Ectodermal cell (in vitro differentiated cells): Measurements from ENCODE around the gene RAPGEF1.
"Not testable (repeated sequence)": the region's sequence is repeated elsewhere in the genome, so short reads cannot be mapped to it uniquely, and the experiment has no call there.

ENCODE experiments used
- H3K27ac ChIP-seq: 2 replicates; pipeline ENCODE4 v1.7.0; 2013; ENCODE audit warnings: mild to moderate bottlenecking, low read depth, low read length; ENCODE audit not compliant: insufficient read depth, poor library complexity, severe bottlenecking
- H3K27me3 ChIP-seq: 2 replicates; pipeline ENCODE4 v1.7.0; 2013; ENCODE audit warnings: mild to moderate bottlenecking, low read length; ENCODE audit not compliant: insufficient read depth, control insufficient read depth, poor library complexity, severe bottlenecking
- H3K36me3 ChIP-seq: one replicate; pipeline ENCODE4 v1.7.0; 2013; ENCODE audit warnings: low read length; ENCODE audit not compliant: control insufficient read depth, insufficient read depth
- H3K4me1 ChIP-seq: one replicate; pipeline ENCODE4 v1.7.0; 2013; ENCODE audit warnings: low read length; ENCODE audit not compliant: control insufficient read depth, insufficient read depth
- H3K4me3 ChIP-seq: 2 replicates; pipeline ENCODE4 v1.7.0; 2013; ENCODE audit warnings: low read depth, low read length, control low read depth; ENCODE audit not compliant: insufficient read depth
- H3K9me3 ChIP-seq: 2 replicates; pipeline ENCODE4 v1.7.0; 2013; ENCODE audit warnings: mild to moderate bottlenecking, low read length, moderate library complexity; ENCODE audit not compliant: control insufficient read depth
- WGBS, 2 experiments: methylation state at CpG; one replicate each; pipeline ENCODE4 v1.1.7; 2013; ENCODE audit warnings: missing lambda C conversion rate in 2 of 2; 5-methylcytosine and 5-hydroxymethylcytosine counted together

Gene RAPGEF1

DNA sequence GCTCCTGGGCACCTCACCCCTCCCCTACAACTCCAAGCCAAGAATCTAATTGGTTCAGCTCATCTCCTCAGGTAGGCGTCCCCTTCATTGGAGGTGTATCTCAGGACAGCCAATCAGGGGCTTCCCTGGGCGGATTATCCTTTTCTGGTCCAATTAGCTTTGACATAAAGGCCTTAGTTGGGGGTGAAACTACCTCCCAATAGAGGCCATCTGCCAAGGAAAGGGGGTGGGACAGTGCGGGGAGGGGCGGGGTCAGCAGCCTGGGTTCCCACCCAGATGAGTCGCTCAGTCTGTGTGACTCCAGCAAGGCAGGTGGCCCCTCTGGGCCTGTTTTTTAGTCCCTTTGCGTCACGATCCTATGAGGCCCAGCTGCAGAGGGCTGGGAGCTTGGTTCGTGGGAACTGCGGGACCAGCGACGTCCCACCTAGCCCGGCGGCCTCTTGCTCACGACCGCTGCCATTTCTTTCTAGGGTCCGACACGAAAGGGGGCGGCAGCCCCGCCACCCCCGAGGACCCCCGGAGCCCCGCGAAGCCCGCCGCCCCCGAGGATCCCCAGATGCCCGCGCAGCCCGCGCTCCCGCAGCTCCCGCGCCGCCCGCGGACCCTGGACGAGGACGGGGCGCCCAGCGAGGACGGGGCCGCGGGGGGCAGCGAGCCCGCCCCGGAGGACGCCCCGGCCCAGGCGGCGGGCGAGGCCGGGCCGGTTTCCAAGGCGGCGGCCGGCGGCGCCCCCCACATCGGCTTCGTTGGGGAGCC lies 185.6 kb downstream of the RAPGEF1 start:
- 33 to 35% methylated on average over 60 of the region's 60 CpGs for WGBS, 2 experiments
- Histone ChIP-seq H3K4me1 (no peaks in the 10 kb centered on the region), H3K36me3 (no peaks in the 10 kb centered on the region), H3K4me3 (no peak overlapping the region), H3K27me3 (peaks cover 33% of the 10 kb centered on the region), H3K27ac (no peak overlapping the region), H3K9me3 (no peaks in the 10 kb centered on the region)

- Histone ChIP-seq H3K36me3 (no peaks in the 10 kb centered on the region), H3K9me3 (no peaks in the 10 kb centered on the region), H3K27ac (no peak overlapping the region), H3K27me3 (peaks cover 35% of the 10 kb centered on the region), H3K4me3 (no peak overlapping the region), H3K4me1 (no peaks in the 10 kb centered on the region)
- 78 to 91% methylated on average over 6 of the region's 6 CpGs for WGBS, 2 experiments
Measured at GRCh38 chr9:131552030-131552429, 187.8 kb downstream of the RAPGEF1 start.

- not testable (repeated sequence) for H3K9me3 ChIP-seq, H3K36me3 ChIP-seq, H3K27ac ChIP-seq, H3K4me1 ChIP-seq, H3K4me3 ChIP-seq
- H3K27me3 ChIP-seq, result peaks cover 42% of the 10 kb centered on the region
- 92 to 93% methylated on average over 8 of the region's 8 CpGs for WGBS, 2 experiments
Measured at GRCh38 chr9:131550465-131550864, 189.4 kb downstream of the RAPGEF1 start.

DNA sequence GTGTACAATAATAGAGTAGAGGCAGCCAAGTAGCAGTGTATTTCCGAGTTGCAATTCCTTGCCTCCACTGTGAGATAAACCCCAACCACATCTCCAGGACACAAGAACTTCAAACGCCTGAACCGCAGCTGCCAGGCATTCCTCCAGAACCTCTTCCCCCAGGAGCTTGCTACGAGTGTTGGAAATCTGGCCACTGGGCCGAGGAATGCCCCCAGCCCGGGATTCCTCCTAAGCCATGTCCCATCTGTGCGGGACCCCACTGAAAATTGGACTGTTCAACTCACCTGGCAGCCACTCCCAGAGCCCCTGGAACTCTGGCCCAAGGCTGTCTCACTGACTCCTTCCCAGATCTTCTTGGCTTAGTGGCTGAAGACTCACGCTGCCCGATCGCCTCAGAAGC lies 190.7 kb downstream of the RAPGEF1 start:
- H3K27ac ChIP-seq, result not testable (repeated sequence)

GRCh38 chr9:131546336-131547084 lies 193.4 kb downstream of the RAPGEF1 start:
- Histone ChIP-seq H3K27ac (no peak overlapping the region), H3K9me3 (no peaks in the 10 kb centered on the region), H3K4me1 (no peaks in the 10 kb centered on the region), H3K4me3 (peak overlapping the region; percentile 18), H3K27me3 (peaks cover 25% of the 10 kb centered on the region), H3K36me3 (no peaks in the 10 kb centered on the region)
- WGBS, 2 experiments, result 42 to 53% methylated on average over 49 of the region's 49 CpGs

More for the DNA sequence above, 190.7 kb downstream of the RAPGEF1 start:
- not testable (repeated sequence) for H3K36me3 ChIP-seq, H3K4me1 ChIP-seq, H3K9me3 ChIP-seq, H3K4me3 ChIP-seq
- WGBS, 2 experiments, result 91 to 93% methylated on average over 10 of the region's 10 CpGs
- peaks cover 37% of the 10 kb centered on the region for H3K27me3 ChIP-seq

DNA sequence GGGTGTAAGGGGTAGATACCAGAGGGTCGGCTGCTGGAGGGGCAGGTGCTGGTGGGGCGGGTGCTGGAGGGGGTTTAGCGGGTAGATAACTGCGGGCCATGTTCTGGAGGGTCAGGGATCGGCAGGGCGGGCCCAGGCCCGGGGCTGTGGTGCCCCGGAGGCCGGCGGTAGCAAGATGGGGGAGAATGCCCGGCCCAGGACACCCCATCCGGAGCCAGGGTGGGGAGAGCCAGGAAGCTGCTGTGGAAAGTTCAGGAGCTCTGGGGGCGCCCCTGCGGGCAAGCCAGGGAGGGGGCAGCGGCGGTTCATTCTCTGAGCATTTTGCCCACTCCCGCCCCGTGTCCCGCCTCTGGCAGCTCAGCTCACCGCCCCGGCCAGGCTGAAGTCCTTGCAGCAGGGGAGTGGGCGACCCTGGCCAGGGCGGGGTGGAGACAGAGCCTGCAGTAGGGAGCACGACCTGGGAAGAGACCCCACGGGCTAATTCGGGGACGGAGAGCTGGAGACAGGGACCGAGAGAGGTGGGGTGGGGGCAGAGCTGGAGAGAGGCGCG lies 194.0 kb downstream of the RAPGEF1 start:
- H3K4me3 ChIP-seq, result peak overlapping the region; percentile 18
- no peaks in the 10 kb centered on the region for H3K4me1 ChIP-seq
- WGBS, 2 experiments, result 58% methylated on average over 30 of the region's 30 CpGs
- no peaks in the 10 kb centered on the region for H3K9me3 ChIP-seq
- no peak overlapping the region for H3K27ac ChIP-seq
- H3K36me3 ChIP-seq, result no peaks in the 10 kb centered on the region
- H3K27me3 ChIP-seq, result peaks cover 25% of the 10 kb centered on the region

GRCh38 chr9:131545003-131545785 lies 194.7 kb downstream of the RAPGEF1 start, which contains the start of gene PRRT1B:
PRRT1B (plus strand) TSS chr9:131545523; CDS start chr9:131545616, 93 bp downstream.
- Histone ChIP-seq H3K9me3 (no peaks in the 10 kb centered on the region), H3K4me1 (no peaks in the 10 kb centered on the region), H3K4me3 (peak within 1 kb of the TSS; percentile 18), H3K27me3 (peaks cover 25% of the 10 kb centered on the region), H3K27ac (no peak within 1 kb of the TSS), H3K36me3 (no peaks in the 10 kb centered on the region)
- 72 to 74% methylated on average over 50 of the region's 50 CpGs for WGBS, 2 experiments

GRCh38 chr9:131543141-131543540 lies 196.7 kb downstream of the RAPGEF1 start:
- H3K36me3 ChIP-seq, result no peaks in the 10 kb centered on the region
- no peak overlapping the region for H3K27ac ChIP-seq
- H3K4me1 ChIP-seq, result no peaks in the 10 kb centered on the region
- H3K27me3 ChIP-seq, result peaks cover 25% of the 10 kb centered on the region
- no peak overlapping the region for H3K4me3 ChIP-seq
- H3K9me3 ChIP-seq, result no peaks in the 10 kb centered on the region
- 82 to 92% methylated on average over 6 of the region's 6 CpGs for WGBS, 2 experiments

- H3K4me3 ChIP-seq, result no peak overlapping the region
- no peaks in the 10 kb centered on the region for H3K27me3 ChIP-seq
- no peaks in the 10 kb centered on the region for H3K36me3 ChIP-seq
- H3K9me3 ChIP-seq, result no peaks in the 10 kb centered on the region
- 92 to 96% methylated on average over 7 of the region's 7 CpGs for WGBS, 2 experiments
- H3K4me1 ChIP-seq, result no peaks in the 10 kb centered on the region
- H3K27ac ChIP-seq, result no peak overlapping the region
Measured at GRCh38 chr9:131539223-131539923, 200.5 kb downstream of the RAPGEF1 start.
